ENCODE results near the gene TMEM150A. TPM values are rescaled to one million over a fixed set of nuclear protein-coding genes. Genes with fewer than 3 reads are reported as not detected.
A peak's percentile ranks its signal among the peaks of the same experiment; 100 is the strongest.

TMEM150A gene
- total and polyA plus RNA-seq, 2 of the 13 experiments (the other 11 are each of a cell fraction or from before 2014, with no cell fraction given): 30.1 to 70.4 TPM

GRCh38 chr2:85578243-85579180 is 24.0 kb downstream of the TMEM150A start (continued):
- TF ChIP-seq JARID2 (CRISPR knock-in tag; IDR thresholded peaks at IDR 0.05; ENCODE audit: insufficient replicate concordance): no peak
- TF ChIP-seq, protein P1, sequence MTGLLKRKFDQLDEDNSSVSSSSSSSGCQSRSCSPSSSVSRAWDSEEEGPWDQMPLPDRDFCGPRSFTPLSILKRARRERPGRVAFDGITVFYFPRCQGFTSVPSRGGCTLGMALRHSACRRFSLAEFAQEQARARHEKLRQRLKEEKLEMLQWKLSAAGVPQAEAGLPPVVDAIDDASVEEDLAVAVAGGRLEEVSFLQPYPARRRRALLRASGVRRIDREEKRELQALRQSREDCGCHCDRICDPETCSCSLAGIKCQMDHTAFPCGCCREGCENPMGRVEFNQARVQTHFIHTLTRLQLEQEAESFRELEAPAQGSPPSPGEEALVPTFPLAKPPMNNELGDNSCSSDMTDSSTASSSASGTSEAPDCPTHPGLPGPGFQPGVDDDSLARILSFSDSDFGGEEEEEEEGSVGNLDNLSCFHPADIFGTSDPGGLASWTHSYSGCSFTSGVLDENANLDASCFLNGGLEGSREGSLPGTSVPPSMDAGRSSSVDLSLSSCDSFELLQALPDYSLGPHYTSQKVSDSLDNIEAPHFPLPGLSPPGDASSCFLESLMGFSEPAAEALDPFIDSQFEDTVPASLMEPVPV (CRISPR knock-in tag; IDR thresholded peaks at IDR 0.05): no peak
- TF ChIP-seq ZNF782 (CRISPR knock-in tag; IDR thresholded peaks at IDR 0.05; ENCODE audit: borderline replicate concordance): no peak
- no peak for TF ChIP-seq PAF1 (CRISPR knock-in tag; IDR thresholded peaks at IDR 0.05)
- TF ChIP-seq SNAPC5 (CRISPR knock-in tag; IDR thresholded peaks at IDR 0.05; ENCODE audit: borderline replicate concordance): 0 out of 2 replicates have a peak, but pooled peaks have one; percentile 13
- TF ChIP-seq GTF3A (CRISPR knock-in tag; conservative IDR thresholded peaks at IDR 0.05): no peak
- TF ChIP-seq HNRNPLL (IDR thresholded peaks at IDR 0.05; ENCODE audit: low read depth, low read length, poor library complexity, severe bottlenecking): peak; percentile 0
- no peak for TF ChIP-seq POLR2AphosphoS2 (IDR thresholded peaks at IDR 0.05; ENCODE audit: low read depth, low read length)
- TF ChIP-seq SMARCC2 (IDR thresholded peaks at IDR 0.05): no peak
- no peak for TF ChIP-seq ZKSCAN1 (IDR thresholded peaks at IDR 0.05; ENCODE audit: low read length)
- TF ChIP-seq HNRNPL (IDR thresholded peaks at IDR 0.05; ENCODE audit: low read depth, low read length): no peak
- no peak for TF ChIP-seq ZNF3 (CRISPR knock-in tag; IDR thresholded peaks at IDR 0.05)
- no peak for TF ChIP-seq SNAPC4 (CRISPR knock-in tag; IDR thresholded peaks at IDR 0.05)
- no peak for TF ChIP-seq ZNF251 (CRISPR knock-in tag; IDR thresholded peaks at IDR 0.05)
- 0 out of 2 replicates have a peak, but pooled peaks have one; percentile 45 for TF ChIP-seq NR2F6 (IDR thresholded peaks at IDR 0.05)
- TF ChIP-seq NR2F6 (CRISPR knock-in tag; IDR thresholded peaks at IDR 0.05): no peak
- no peak for TF ChIP-seq ARID3A (IDR thresholded peaks at IDR 0.05; ENCODE audit: low read depth, low read length)
- no peak for TF ChIP-seq ZFAT (CRISPR knock-in tag; conservative IDR thresholded peaks at IDR 0.05)
- no peak for TF ChIP-seq CHD2 (IDR thresholded peaks at IDR 0.05; ENCODE audit: low read depth, low read length)
- TF ChIP-seq HOXD1 (CRISPR knock-in tag; IDR thresholded peaks at IDR 0.05): no peak
- TF ChIP-seq CREB3 (CRISPR knock-in tag; IDR thresholded peaks at IDR 0.05): no peak
